GM18519 (cell line): Measurements from ENCODE around the gene RFX8.
"Not testable (repeated sequence)": the region's sequence is repeated elsewhere in the genome, so short reads cannot be mapped to it uniquely, and the experiment has no call there.

ENCODE experiments used
- ATAC-seq: cut with Tn5 transposase; IDR thresholded peaks from one replicate; pipeline ENCODE4 v1.9.1; 2021; ENCODE audit warnings: mild to moderate bottlenecking, moderate library complexity; ENCODE audit not compliant: unreplicated experiment, low FRiP score

Gene RFX8

DNA sequence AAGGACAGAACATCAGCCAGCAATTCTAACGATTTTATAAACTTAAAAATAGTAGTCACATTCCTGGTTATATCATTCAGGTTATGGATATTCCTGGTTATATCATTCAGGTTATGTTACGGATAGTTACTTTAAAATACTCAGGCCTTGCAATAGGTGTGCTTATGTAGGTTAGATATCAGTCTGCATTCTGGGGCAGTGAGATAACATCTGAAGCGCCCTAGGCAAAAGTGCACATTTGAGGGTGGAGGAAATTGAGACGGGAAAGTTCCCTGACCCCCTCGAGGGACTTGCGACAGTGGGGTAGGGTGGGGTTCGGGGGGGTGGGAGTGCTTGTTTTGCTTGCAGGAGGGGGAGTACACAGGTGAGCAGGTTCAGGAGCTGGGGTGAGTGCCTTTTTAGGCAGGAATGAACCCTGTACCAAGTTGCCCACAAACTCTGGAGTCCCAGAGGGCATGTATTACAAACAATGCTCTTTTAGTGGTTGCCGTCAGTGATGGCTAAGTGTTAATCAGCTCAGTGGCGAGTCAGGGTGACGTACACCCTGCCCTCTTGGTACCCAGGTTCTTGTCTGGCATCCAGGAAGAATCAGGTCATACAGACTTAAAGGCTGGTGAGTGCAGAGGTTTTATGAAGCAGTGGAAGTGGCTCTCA, 119.4 kb downstream of the RFX8 start:
- no peak for ATAC-seq

DNA sequence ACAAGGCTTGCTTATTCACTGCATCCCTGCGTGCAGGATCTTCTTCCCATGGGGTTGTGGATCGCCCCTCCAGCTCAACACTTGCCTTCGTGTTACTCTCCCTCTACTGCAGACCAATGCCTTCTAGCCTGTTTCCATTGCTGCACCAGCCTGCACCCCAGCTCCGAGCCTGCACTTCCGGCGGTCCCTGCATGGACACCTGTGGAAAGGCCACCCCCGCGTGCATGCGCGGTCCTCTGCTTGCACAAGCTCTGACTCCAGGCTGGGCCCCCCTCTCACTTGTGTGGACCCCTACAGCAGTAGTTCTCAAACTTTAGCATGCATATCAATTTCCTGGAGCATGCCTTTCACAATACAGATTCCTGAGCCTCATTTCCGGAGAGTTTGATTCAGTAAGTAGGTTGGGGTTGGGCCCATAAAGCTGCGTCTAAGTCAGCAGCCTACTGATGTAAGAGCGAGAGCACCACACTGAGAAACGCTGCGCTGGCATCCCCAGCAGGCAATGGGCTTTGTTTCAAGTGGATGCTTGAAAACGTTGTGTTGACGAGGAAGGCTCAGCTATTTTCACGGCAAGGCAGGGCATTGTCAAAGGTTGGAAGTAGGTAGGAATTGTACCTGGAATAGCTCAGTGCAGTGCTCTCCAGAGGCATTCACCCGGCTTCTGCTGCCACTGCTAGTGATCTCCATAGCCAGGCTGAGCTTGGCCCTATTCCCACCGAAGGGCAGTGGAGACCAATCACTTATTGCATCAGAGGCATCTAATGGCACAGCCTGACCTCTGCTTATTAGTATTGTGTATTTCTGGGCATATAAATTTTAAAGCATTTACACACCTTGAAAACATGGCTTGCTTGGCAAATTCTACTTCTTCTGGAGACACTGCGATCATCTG, 120.2 kb downstream of the RFX8 start:
- no peak for ATAC-seq

- not testable (repeated sequence) for ATAC-seq
Observed at GRCh38 chr2:101352631-101353030, 122.3 kb downstream of the RFX8 start.

GRCh38 chr2:101351207-101351606, 123.7 kb downstream of the RFX8 start:
- no peak for ATAC-seq

GRCh38 chr2:101349893-101350662, 124.8 kb downstream of the RFX8 start:
- ATAC-seq: no peak

DNA sequence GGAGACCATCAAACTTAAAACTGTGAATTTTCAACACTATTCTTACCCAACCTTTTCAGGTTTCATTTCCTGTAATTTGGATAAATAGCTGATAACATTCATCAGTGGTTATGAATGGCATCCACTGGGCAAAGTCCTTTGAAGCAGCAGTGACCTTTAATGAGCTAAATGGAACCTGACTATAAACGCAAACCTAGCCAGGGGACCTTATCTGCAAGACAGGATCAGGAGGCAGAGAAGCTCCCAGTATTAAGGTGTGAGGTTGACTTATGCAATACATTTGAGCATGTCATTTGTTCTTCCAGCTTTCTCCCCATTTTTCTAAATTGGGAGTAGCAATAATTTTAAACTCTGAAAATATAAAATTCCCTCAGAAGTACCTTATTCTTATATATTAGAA, 126.0 kb downstream of the RFX8 start:
- ATAC-seq: no peak
